ENCODE measurements around the gene IGF2R.
A peak's percentile ranks its signal among the peaks of the same experiment; 100 is the strongest.

DNA sequence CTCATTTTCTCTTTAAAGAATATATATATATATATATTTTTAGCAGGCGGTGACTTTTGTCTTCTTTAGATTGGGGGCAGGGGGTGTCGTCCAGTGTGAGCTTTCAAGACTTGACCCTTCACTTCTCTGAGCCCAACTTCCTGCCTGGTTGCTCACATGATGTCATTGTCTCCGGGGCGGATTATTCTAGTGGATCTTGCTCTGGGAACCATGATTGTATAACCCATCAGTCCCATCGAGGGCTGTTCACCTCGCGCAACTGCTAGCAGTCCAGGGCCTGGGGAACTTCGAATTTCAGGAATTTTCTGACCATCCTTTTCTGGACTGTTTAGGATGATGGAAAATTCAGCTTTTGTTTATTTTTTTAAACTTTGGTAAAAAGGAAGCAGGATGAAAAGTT, 1.0 kb downstream of the IGF2R start:
- TF ChIP-seq CTCF (IDR thresholded peaks at IDR 0.05) (no peak), POLR2AphosphoS5 (IDR thresholded peaks at IDR 0.05) (peak in 1 of 3 donors; percentile 24), POLR2A (IDR thresholded peaks at IDR 0.05) (no peak)

All from breast epithelium (tissue), 3 donors.